Measurements from ENCODE around the gene ALDH18A1. TPM values are rescaled to one million over a fixed set of nuclear protein-coding genes. Genes with fewer than 3 reads are reported as not detected.

ALDH18A1 gene
- total RNA-seq, 1 donor from 2014 or later: 121 TPM

DNA sequence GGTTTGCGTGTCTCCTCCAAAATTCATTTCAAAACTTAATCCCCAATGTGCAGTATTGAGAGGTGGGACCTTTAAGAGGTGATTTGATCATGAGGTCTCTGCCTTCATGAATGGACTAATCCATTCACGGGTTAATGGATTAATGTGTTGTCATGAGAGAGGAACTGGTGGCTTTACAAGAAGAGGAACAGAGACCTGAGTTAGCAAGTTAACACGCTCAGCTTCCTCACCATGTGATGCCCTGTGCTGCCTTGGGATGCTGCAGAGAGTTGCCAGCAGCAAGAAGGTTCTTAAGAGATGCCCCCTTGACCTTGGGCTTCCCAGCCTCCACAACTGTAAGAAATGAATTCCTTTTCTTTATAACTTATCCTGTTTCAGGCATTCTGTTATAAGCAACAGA, 40.9 kb upstream of the ALDH18A1 start:
- H3K4me2 ChIP-seq (ENCODE audit: low read length): no peak overlapping the region
- no peaks in the 10 kb centered on the region for H3K36me3 Mint-ChIP-seq (ENCODE audit: low read depth, unreplicated experiment)
- no peaks in the 10 kb centered on the region for H4K20me1 ChIP-seq (ENCODE audit: insufficient read depth, low read length)
- peaks cover 7% of the 10 kb centered on the region for H3K4me1 ChIP-seq (ENCODE audit: insufficient read depth, low read length)
- H3K36me3 ChIP-seq (ENCODE audit: insufficient read depth, low read length): no peaks in the 10 kb centered on the region
- no peaks in the 10 kb centered on the region for H3K27me3 ChIP-seq (ENCODE audit: insufficient read depth, low read length)
- no peak overlapping the region for H3K27ac ChIP-seq (ENCODE audit: low read depth, low read length)
- H3K9ac ChIP-seq (ENCODE audit: low read length): no peak overlapping the region
- no peak overlapping the region for H3K4me3 Mint-ChIP-seq (ENCODE audit: unreplicated experiment)
- no peak overlapping the region for H3K4me3 ChIP-seq (ENCODE audit: insufficient read depth, low read depth, low read length)
- peaks cover 9% of the 10 kb centered on the region for H3K9me3 Mint-ChIP-seq (ENCODE audit: unreplicated experiment)
- H3K4me1 Mint-ChIP-seq (ENCODE audit: low read depth, unreplicated experiment): peaks cover 5% of the 10 kb centered on the region
- no peak for DNase-seq (ENCODE audit: low read depth)
- no peak overlapping the region for H3K27ac Mint-ChIP-seq (ENCODE audit: unreplicated experiment)
- FAIRE-seq: no peak
- no peaks in the 10 kb centered on the region for H3K9me3 ChIP-seq (ENCODE audit: insufficient read depth, low read depth, low read length)
- no peak for TF ChIP-seq EZH2 (IDR thresholded peaks at IDR 0.05; ENCODE audit: insufficient read depth, low read length)
- TF ChIP-seq, protein P1, sequence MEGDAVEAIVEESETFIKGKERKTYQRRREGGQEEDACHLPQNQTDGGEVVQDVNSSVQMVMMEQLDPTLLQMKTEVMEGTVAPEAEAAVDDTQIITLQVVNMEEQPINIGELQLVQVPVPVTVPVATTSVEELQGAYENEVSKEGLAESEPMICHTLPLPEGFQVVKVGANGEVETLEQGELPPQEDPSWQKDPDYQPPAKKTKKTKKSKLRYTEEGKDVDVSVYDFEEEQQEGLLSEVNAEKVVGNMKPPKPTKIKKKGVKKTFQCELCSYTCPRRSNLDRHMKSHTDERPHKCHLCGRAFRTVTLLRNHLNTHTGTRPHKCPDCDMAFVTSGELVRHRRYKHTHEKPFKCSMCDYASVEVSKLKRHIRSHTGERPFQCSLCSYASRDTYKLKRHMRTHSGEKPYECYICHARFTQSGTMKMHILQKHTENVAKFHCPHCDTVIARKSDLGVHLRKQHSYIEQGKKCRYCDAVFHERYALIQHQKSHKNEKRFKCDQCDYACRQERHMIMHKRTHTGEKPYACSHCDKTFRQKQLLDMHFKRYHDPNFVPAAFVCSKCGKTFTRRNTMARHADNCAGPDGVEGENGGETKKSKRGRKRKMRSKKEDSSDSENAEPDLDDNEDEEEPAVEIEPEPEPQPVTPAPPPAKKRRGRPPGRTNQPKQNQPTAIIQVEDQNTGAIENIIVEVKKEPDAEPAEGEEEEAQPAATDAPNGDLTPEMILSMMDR (IDR thresholded peaks at IDR 0.05; ENCODE audit: insufficient read depth, low read depth, low read length): no peak
- no peaks in the 10 kb centered on the region for H3K27me3 Mint-ChIP-seq (ENCODE audit: low read depth, unreplicated experiment)
- peaks cover 12% of the 10 kb centered on the region for H3K79me2 ChIP-seq (ENCODE audit: insufficient read depth, low read length)
- H2AFZ ChIP-seq (ENCODE audit: low read depth, low read length): peak overlapping the region; percentile 7

DNA sequence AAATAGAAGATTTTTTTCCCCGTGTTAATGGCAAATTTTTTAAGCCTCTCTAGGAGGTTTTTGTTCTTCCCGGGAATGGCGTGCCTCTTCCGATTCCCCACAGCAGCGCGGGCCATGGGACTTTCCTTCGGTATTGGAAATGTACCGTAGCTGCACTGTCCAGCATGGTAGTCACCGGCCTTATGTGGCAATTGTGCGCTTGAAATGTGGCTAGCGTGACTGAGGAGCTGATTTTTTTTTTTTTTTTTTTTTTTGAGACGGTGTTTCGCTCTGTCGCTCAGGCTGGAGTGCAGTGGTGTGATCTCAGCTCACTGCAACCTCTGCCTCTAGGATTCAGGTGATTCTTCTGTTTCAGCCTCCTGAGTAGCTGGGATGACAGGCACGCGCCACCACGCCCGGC, 38.2 kb upstream of the ALDH18A1 start:
- peaks cover 8% of the 10 kb centered on the region for H3K4me1 ChIP-seq (ENCODE audit: insufficient read depth, low read length)
- no peaks in the 10 kb centered on the region for H4K20me1 ChIP-seq (ENCODE audit: insufficient read depth, low read length)
- no peak overlapping the region for H3K4me2 ChIP-seq (ENCODE audit: low read length)
- no peak for FAIRE-seq
- H3K27me3 ChIP-seq (ENCODE audit: insufficient read depth, low read length): no peaks in the 10 kb centered on the region
- no peak overlapping the region for H3K27ac ChIP-seq (ENCODE audit: low read depth, low read length)
- no peak overlapping the region for H3K9ac ChIP-seq (ENCODE audit: low read length)
- Mint-ChIP-seq H3K27ac (ENCODE audit: unreplicated experiment) (no peak overlapping the region), H3K4me3 (ENCODE audit: unreplicated experiment) (peak overlapping the region; percentile 36), H3K27me3 (ENCODE audit: low read depth, unreplicated experiment) (no peaks in the 10 kb centered on the region), H3K36me3 (ENCODE audit: low read depth, unreplicated experiment) (no peaks in the 10 kb centered on the region), H3K9me3 (ENCODE audit: unreplicated experiment) (peaks cover 9% of the 10 kb centered on the region), H3K4me1 (ENCODE audit: low read depth, unreplicated experiment) (peaks cover 8% of the 10 kb centered on the region)
- H3K79me2 ChIP-seq (ENCODE audit: insufficient read depth, low read length): peaks cover 28% of the 10 kb centered on the region
- peaks cover 5% of the 10 kb centered on the region for H3K36me3 ChIP-seq (ENCODE audit: insufficient read depth, low read length)
- DNase-seq (ENCODE audit: low read depth): no peak
- H3K9me3 ChIP-seq (ENCODE audit: insufficient read depth, low read depth, low read length): no peaks in the 10 kb centered on the region
- H3K4me3 ChIP-seq (ENCODE audit: insufficient read depth, low read depth, low read length): no peak overlapping the region
- no peak overlapping the region for H2AFZ ChIP-seq (ENCODE audit: low read depth, low read length)
- TF ChIP-seq, protein P1 (IDR thresholded peaks at IDR 0.05; ENCODE audit: insufficient read depth, low read depth, low read length): no peak
- no peak for TF ChIP-seq EZH2 (IDR thresholded peaks at IDR 0.05; ENCODE audit: insufficient read depth, low read length)

DNA sequence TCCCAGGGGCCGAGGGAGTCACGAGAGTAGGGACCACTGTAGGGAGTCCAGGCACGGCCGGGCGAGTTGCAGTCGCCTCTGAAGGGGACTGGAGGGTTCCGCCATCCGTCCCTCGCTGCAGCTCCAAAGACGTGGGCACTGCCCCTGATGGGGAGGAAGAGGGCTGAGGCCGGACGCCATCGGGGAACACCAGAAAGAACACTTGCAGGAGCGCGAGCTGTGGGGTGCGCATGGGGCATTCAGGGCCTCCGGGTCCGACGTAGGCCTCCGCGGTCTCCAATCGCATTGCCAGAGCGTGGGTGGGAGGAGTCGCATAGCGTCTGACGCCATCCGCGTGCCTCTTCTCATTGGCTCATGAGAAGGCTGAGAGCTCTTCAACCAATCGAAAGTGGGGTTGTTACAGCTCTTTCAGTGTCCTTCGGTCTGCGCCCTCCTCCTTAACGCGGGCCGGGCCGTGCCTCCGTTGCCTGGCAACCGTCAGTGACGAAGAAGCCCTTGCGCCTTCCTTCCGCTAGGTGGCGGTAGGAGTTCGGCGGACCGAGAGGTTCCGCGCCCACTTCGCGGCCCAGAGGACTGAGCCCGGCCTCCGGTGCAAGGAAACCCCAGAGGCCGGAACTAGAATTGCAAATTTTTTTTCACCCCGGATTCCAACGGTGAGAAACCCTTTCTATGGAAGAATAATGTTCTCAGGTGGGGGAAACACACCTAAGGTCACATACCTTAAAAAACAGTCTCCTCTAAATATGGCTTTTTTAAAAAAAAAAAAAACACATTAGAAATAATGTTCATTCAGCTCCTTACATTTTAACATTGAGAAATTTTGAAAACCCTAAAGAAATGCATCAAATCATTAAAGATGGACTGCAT, 37.4 kb upstream of the ALDH18A1 start, which contains the start of gene TCTN3:
TSS of gene TCTN3 (minus strand) at position 260 of the 867 bp plus-strand sequence. CDS start at position 232, 28 bp downstream.
- peak within 1 kb of the TSS; percentile 87 for H3K4me2 ChIP-seq (ENCODE audit: low read length)
- peaks cover 9% of the 10 kb centered on the region for H3K9me3 Mint-ChIP-seq (ENCODE audit: unreplicated experiment)
- H3K27me3 Mint-ChIP-seq (ENCODE audit: low read depth, unreplicated experiment): no peaks in the 10 kb centered on the region
- DNase-seq (ENCODE audit: low read depth) (peak; percentile 99), FAIRE-seq (peak; percentile 96)
- H3K9me3 ChIP-seq (ENCODE audit: insufficient read depth, low read depth, low read length): no peaks in the 10 kb centered on the region
- peak within 1 kb of the TSS; percentile 78 for H3K27ac ChIP-seq (ENCODE audit: low read depth, low read length)
- no peaks in the 10 kb centered on the region for H4K20me1 ChIP-seq (ENCODE audit: insufficient read depth, low read length)
- peak within 1 kb of the TSS; percentile 92 for H3K9ac ChIP-seq (ENCODE audit: low read length)
- peaks cover 8% of the 10 kb centered on the region for H3K4me1 Mint-ChIP-seq (ENCODE audit: low read depth, unreplicated experiment)
- H3K4me3 Mint-ChIP-seq (ENCODE audit: unreplicated experiment): peak within 1 kb of the TSS; percentile 97
- H3K79me2 ChIP-seq (ENCODE audit: insufficient read depth, low read length): peaks cover 28% of the 10 kb centered on the region
- H2AFZ ChIP-seq (ENCODE audit: low read depth, low read length): peak within 1 kb of the TSS; percentile 93
- H3K4me3 ChIP-seq (ENCODE audit: insufficient read depth, low read depth, low read length): peak within 1 kb of the TSS; percentile 86
- H3K27me3 ChIP-seq (ENCODE audit: insufficient read depth, low read length): no peaks in the 10 kb centered on the region
- H3K36me3 Mint-ChIP-seq (ENCODE audit: low read depth, unreplicated experiment): no peaks in the 10 kb centered on the region
- TF ChIP-seq, protein P1 (IDR thresholded peaks at IDR 0.05; ENCODE audit: insufficient read depth, low read depth, low read length): peak; percentile 98
- TF ChIP-seq EZH2 (IDR thresholded peaks at IDR 0.05; ENCODE audit: insufficient read depth, low read length): no peak
- H3K36me3 ChIP-seq (ENCODE audit: insufficient read depth, low read length): peaks cover 7% of the 10 kb centered on the region
- peaks cover 8% of the 10 kb centered on the region for H3K4me1 ChIP-seq (ENCODE audit: insufficient read depth, low read length)
- H3K27ac Mint-ChIP-seq (ENCODE audit: unreplicated experiment): peak within 1 kb of the TSS; percentile 95

All from astrocyte (in vitro differentiated cells and primary cell).